Peyer's patch (tissue), 4 donors: ENCODE measurements around the gene LRRC10.

Experiments used
- POLR2A ChIP-seq, 2 donors: fragments of 450-650 bp; IDR thresholded peaks; one replicate each; pipeline ENCODE4 v1.5.1; 2017; ENCODE audit warnings: antibody characterized with exemption in 2 of 2, mild to moderate bottlenecking in 2 of 2, moderate library complexity in 2 of 2
- TF ChIP-seq, protein P1 (sequence below), 6 experiments: fragments of 450-650 bp in 4 of 6; fragments of 200-600 bp in 2 of 6; sonication (generic) in 1 of 6; IDR thresholded peaks; one replicate each; pipeline ENCODE4 v1.5.1; 2017 to 2019; ENCODE audit warnings: antibody characterized with exemption in 6 of 6, mild to moderate bottlenecking in 3 of 6, moderate library complexity in 1 of 6

DNA sequence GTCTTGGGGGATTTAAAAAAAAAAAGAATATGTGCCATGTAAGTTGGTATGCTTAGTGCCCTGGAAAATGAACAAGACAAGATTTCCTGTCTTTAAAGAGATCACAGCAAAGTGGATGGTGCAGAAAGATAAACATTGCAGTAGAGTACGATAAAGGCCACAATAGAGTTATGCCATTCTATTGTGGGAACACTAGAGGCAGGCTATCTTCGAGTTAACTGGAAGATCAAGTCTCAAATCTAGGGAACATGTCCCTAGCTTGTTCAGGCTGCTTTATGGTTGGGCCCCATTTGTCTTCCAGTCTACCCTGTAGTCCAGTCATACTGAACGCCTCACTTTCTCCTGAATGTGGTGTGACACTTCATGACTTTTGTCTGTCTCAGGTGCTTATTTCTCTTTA, 44.1 kb downstream of the LRRC10 start:
- TF ChIP-seq, protein P1, sequence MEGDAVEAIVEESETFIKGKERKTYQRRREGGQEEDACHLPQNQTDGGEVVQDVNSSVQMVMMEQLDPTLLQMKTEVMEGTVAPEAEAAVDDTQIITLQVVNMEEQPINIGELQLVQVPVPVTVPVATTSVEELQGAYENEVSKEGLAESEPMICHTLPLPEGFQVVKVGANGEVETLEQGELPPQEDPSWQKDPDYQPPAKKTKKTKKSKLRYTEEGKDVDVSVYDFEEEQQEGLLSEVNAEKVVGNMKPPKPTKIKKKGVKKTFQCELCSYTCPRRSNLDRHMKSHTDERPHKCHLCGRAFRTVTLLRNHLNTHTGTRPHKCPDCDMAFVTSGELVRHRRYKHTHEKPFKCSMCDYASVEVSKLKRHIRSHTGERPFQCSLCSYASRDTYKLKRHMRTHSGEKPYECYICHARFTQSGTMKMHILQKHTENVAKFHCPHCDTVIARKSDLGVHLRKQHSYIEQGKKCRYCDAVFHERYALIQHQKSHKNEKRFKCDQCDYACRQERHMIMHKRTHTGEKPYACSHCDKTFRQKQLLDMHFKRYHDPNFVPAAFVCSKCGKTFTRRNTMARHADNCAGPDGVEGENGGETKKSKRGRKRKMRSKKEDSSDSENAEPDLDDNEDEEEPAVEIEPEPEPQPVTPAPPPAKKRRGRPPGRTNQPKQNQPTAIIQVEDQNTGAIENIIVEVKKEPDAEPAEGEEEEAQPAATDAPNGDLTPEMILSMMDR (IDR thresholded peaks at IDR 0.05), result no peak
- TF ChIP-seq POLR2A (IDR thresholded peaks at IDR 0.05), result no peak
